Measurements from ENCODE around the gene TARS1. TPM values are rescaled to one million over a fixed set of nuclear protein-coding genes. Genes with fewer than 3 reads are reported as not detected.

Gene TARS1
- total RNA-seq, 1 experiment from 2014 or later: 324 TPM

GRCh38 chr5:33482335-33482734 lies 41.6 kb downstream of the TARS1 start:
- no TSS peak for BruUV-seq (replicated peaks)
- no peak overlapping the region for H3K4me3 ChIP-seq (ENCODE audit: low read depth, low read length, poor library complexity, severe bottlenecking)

GRCh38 chr5:33487236-33487635 lies 46.5 kb downstream of the TARS1 start:
- no peak for DNase-seq (ENCODE audit: low spot score)
- Histone ChIP-seq H3K9me3 (ENCODE audit: low read depth, low read length, poor library complexity, severe bottlenecking) (no peaks in the 10 kb centered on the region), H3K36me3 (ENCODE audit: insufficient read depth, low read length, poor library complexity, severe bottlenecking) (no peaks in the 10 kb centered on the region), H3K27ac (ENCODE audit: low read depth, low read length, poor library complexity, severe bottlenecking) (no peak overlapping the region), H3K27me3 (replicated peaks; ENCODE audit: insufficient read depth, low read depth, low read length, poor library complexity) (no peaks in the 10 kb centered on the region), H3K4me1 (ENCODE audit: insufficient read depth, low read length, poor library complexity, severe bottlenecking) (peaks cover 25% of the 10 kb centered on the region), H3K4me3 (ENCODE audit: low read depth, low read length, poor library complexity, severe bottlenecking) (no peak overlapping the region)
- intact Hi-C loops (cut with micrococcal nuclease; ENCODE audit: unreplicated experiment): no loop called here
- no TSS peak for BruUV-seq (replicated peaks)
- POLR2A ChIA-PET (ENCODE audit: low non-redundant PET): no interaction called here
- CTCF ChIA-PET: no interaction called here
- TF ChIP-seq EZH2 (IDR thresholded peaks at IDR 0.05; ENCODE audit: borderline replicate concordance, low read depth, low read length, poor library complexity, severe bottlenecking): no peak
- TF ChIP-seq CTCF (conservative IDR thresholded peaks at IDR 0.05; ENCODE audit: low read depth, low read length): no peak

More at GRCh38 chr5:33482335-33482734, 41.6 kb downstream of the TARS1 start:
- CTCF ChIA-PET: no interaction called here
- no peaks in the 10 kb centered on the region for H3K36me3 ChIP-seq (ENCODE audit: insufficient read depth, low read length, poor library complexity, severe bottlenecking)
- H3K4me1 ChIP-seq (ENCODE audit: insufficient read depth, low read length, poor library complexity, severe bottlenecking): peaks cover 6% of the 10 kb centered on the region
- no peak overlapping the region for H3K27ac ChIP-seq (ENCODE audit: low read depth, low read length, poor library complexity, severe bottlenecking)
- POLR2A ChIA-PET (ENCODE audit: low non-redundant PET): no interaction called here
- no peaks in the 10 kb centered on the region for H3K27me3 ChIP-seq (replicated peaks; ENCODE audit: insufficient read depth, low read depth, low read length, poor library complexity)
- no peak for TF ChIP-seq CTCF (conservative IDR thresholded peaks at IDR 0.05; ENCODE audit: low read depth, low read length)
- TF ChIP-seq EZH2 (IDR thresholded peaks at IDR 0.05; ENCODE audit: borderline replicate concordance, low read depth, low read length, poor library complexity, severe bottlenecking): no peak
- no peaks in the 10 kb centered on the region for H3K9me3 ChIP-seq (ENCODE audit: low read depth, low read length, poor library complexity, severe bottlenecking)
- DNase-seq (ENCODE audit: low spot score): peak; percentile 71
- intact Hi-C loops (cut with micrococcal nuclease; ENCODE audit: unreplicated experiment): no loop called here

GRCh38 chr5:33488558-33489355 lies 48.0 kb downstream of the TARS1 start:
- ChIA-PET POLR2A (ENCODE audit: low non-redundant PET) (no interaction called here), CTCF (no interaction called here)
- Histone ChIP-seq H3K27ac (ENCODE audit: low read depth, low read length, poor library complexity, severe bottlenecking) (no peak overlapping the region), H3K36me3 (ENCODE audit: insufficient read depth, low read length, poor library complexity, severe bottlenecking) (no peaks in the 10 kb centered on the region), H3K4me1 (ENCODE audit: insufficient read depth, low read length, poor library complexity, severe bottlenecking) (peaks cover 25% of the 10 kb centered on the region), H3K4me3 (ENCODE audit: low read depth, low read length, poor library complexity, severe bottlenecking) (no peak overlapping the region), H3K27me3 (replicated peaks; ENCODE audit: insufficient read depth, low read depth, low read length, poor library complexity) (no peaks in the 10 kb centered on the region), H3K9me3 (ENCODE audit: low read depth, low read length, poor library complexity, severe bottlenecking) (no peaks in the 10 kb centered on the region)
- no TSS peak for BruUV-seq (replicated peaks)
- no peak for DNase-seq (ENCODE audit: low spot score)
- intact Hi-C loops (cut with micrococcal nuclease; ENCODE audit: unreplicated experiment): no loop called here
- no peak for TF ChIP-seq EZH2 (IDR thresholded peaks at IDR 0.05; ENCODE audit: borderline replicate concordance, low read depth, low read length, poor library complexity, severe bottlenecking)
- TF ChIP-seq CTCF (conservative IDR thresholded peaks at IDR 0.05; ENCODE audit: low read depth, low read length): no peak

Data from A673 (cell line).